ENCODE data around the gene SLC22A12.

GRCh38 chr11:64559351-64560138 is 31.5 kb upstream of the SLC22A12 start:
- TF ChIP-seq CTCF (IDR thresholded peaks at IDR 0.05; ENCODE audit: low read length): no peak
- no peak for TF ChIP-seq EZH2 (optimal IDR thresholded peaks at IDR 0.05; ENCODE audit: low read depth, low read length)
- TF ChIP-seq EZH2phosphoT487 (IDR thresholded peaks at IDR 0.05; ENCODE audit: low read length): no peak

Data from MM.1S (cell line).